HepG2 (cell line): ENCODE measurements around the gene SLC6A5. TPM values are rescaled to one million over a fixed set of nuclear protein-coding genes. Genes with fewer than 3 reads are reported as not detected.

Experiments
- FOXO1 ChIP-seq: sonication (generic); formaldehyde crosslinking; IDR thresholded peaks from 2 replicates; pipeline ENCODE4 v1.4.0; 2020; ENCODE audit warnings: missing genetic modification reagents
- GLI4 ChIP-seq: sonication (generic); formaldehyde crosslinking; IDR thresholded peaks from 2 replicates; pipeline ENCODE4 v1.5.1; 2020; ENCODE audit warnings: missing genetic modification reagents, mild to moderate bottlenecking, moderate library complexity, borderline replicate concordance
- ZNF142 ChIP-seq: sonication (generic); formaldehyde crosslinking; IDR thresholded peaks from 2 replicates; pipeline ENCODE4 v1.4.0; 2020; ENCODE audit warnings: missing genetic modification reagents
- ZNF724P ChIP-seq: sonication (generic); formaldehyde crosslinking; IDR thresholded peaks from 2 replicates; pipeline ENCODE4 v1.8.0; 2022; ENCODE audit warnings: missing genetic modification reagents, borderline replicate concordance
- polyA plus RNA-seq, 8 experiments: library from polyadenylated mRNA; depleted of rRNA in 3 of 8; stranded (reverse) in 7 of 8; unstranded in 1 of 8; fragments of >200 nt; fragmentation: Illumina TruSeq in 4 of 8; extraction: Trizol in 4 of 8; gene quantifications; 2 replicates each; pipeline versions ENCODE4 v1.2.1 to v1.2.3, GENCODE V29; 2011 to 2016; ENCODE audit warnings: low read depth in 4 of 8, missing spikeins in 1 of 8, mixed read lengths in 1 of 8; ENCODE audit not compliant: insufficient read depth in 1 of 8
- total RNA-seq, 5 experiments: library from RNA; depleted of rRNA; stranded (reverse); fragments of >200 nt; fragmentation: Illumina TruSeq; extraction: Trizol; gene quantifications; 2 replicates each; pipeline ENCODE4 v1.2.3, GENCODE V29; 2016; ENCODE audit warnings: low read depth in 1 of 5
- TF ChIP-seq, protein P1 (sequence below): IDR thresholded peaks from 2 replicates; pipeline ENCODE4 v1.6.1; 2018; ENCODE audit warnings: missing genetic modification reagents, mild to moderate bottlenecking, missing compliant biosample characterization
- TF ChIP-seq, protein P2 (sequence below): sonication (generic); formaldehyde crosslinking; IDR thresholded peaks from 2 replicates; pipeline ENCODE4 v1.5.1; 2020; ENCODE audit warnings: missing genetic modification reagents, mild to moderate bottlenecking, borderline replicate concordance
- TF ChIP-seq, protein P3 (sequence below), 2 experiments: sonication (generic) in 1 of 2; formaldehyde crosslinking in 1 of 2; IDR thresholded peaks; 2 replicates each; pipeline versions ENCODE4 v1.4.0 to v1.6.1; 2018 to 2020; ENCODE audit warnings: missing genetic modification reagents in 2 of 2, borderline replicate concordance in 1 of 2, low read depth in 1 of 2, mild to moderate bottlenecking in 1 of 2, missing biosample characterization in 1 of 2

Gene SLC6A5
- total and polyA plus RNA-seq, 2 of the 13 experiments (the other 11 are each of a cell fraction or from before 2014, with no cell fraction given): not detected

- TF ChIP-seq, protein P1, sequence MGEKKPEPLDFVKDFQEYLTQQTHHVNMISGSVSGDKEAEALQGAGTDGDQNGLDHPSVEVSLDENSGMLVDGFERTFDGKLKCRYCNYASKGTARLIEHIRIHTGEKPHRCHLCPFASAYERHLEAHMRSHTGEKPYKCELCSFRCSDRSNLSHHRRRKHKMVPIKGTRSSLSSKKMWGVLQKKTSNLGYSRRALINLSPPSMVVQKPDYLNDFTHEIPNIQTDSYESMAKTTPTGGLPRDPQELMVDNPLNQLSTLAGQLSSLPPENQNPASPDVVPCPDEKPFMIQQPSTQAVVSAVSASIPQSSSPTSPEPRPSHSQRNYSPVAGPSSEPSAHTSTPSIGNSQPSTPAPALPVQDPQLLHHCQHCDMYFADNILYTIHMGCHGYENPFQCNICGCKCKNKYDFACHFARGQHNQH (CRISPR knock-in tag): peak; percentile 54; the same call in 1 of the 2 replicates
- no peak for TF ChIP-seq ZNF142 (CRISPR knock-in tag)
- no peak for TF ChIP-seq GLI4 (CRISPR knock-in tag)
- TF ChIP-seq, protein P2, sequence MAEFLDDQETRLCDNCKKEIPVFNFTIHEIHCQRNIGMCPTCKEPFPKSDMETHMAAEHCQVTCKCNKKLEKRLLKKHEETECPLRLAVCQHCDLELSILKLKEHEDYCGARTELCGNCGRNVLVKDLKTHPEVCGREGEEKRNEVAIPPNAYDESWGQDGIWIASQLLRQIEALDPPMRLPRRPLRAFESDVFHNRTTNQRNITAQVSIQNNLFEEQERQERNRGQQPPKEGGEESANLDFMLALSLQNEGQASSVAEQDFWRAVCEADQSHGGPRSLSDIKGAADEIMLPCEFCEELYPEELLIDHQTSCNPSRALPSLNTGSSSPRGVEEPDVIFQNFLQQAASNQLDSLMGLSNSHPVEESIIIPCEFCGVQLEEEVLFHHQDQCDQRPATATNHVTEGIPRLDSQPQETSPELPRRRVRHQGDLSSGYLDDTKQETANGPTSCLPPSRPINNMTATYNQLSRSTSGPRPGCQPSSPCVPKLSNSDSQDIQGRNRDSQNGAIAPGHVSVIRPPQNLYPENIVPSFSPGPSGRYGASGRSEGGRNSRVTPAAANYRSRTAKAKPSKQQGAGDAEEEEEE (CRISPR knock-in tag): no peak
- TF ChIP-seq ZNF724P: no peak
- peak; percentile 34; the same call in 1 of the 2 replicates for TF ChIP-seq FOXO1 (CRISPR knock-in tag)
- TF ChIP-seq, protein P3, sequence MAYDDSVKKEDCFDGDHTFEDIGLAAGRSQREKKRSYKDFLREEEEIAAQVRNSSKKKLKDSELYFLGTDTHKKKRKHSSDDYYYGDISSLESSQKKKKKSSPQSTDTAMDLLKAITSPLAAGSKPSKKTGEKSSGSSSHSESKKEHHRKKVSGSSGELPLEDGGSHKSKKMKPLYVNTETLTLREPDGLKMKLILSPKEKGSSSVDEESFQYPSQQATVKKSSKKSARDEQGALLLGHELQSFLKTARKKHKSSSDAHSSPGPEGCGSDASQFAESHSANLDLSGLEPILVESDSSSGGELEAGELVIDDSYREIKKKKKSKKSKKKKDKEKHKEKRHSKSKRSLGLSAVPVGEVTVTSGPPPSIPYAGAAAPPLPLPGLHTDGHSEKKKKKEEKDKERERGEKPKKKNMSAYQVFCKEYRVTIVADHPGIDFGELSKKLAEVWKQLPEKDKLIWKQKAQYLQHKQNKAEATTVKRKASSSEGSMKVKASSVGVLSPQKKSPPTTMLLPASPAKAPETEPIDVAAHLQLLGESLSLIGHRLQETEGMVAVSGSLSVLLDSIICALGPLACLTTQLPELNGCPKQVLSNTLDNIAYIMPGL (CRISPR knock-in tag; IDR thresholded peaks at IDR 0.05; ENCODE audit: borderline replicate concordance in 1 of 2, low read depth in 1 of 2): peak in 1 of 2 experiments; percentile 64; a peak in 1 of 4 replicates
These were observed 10.6 kb downstream of the SLC6A5 start (continued) for GRCh38 chr11:20609727-20610707.
